Spinal cord (tissue), 10 donors: ENCODE measurements around the gene MAPK4. TPM values are rescaled to one million over a fixed set of nuclear protein-coding genes. Genes with fewer than 3 reads are reported as not detected.
A peak's percentile ranks its signal among the peaks of the same experiment; 100 is the strongest.

ENCODE experiments used
- DNase-seq, 6 donors: peaks; one replicate each; pipeline versions ENCODE4 v3.0.0 to v3.0.0-alpha.2; 2013 to 2015; ENCODE audit warnings: low spot score in 6 of 6, low read depth in 4 of 6
- H3K27ac ChIP-seq: one replicate; pipeline ENCODE4 v1.5.1; 2013; ENCODE audit warnings: low read depth, low read length, control low read depth
- H3K27me3 ChIP-seq: one replicate; pipeline ENCODE4 v1.6.1; 2013; ENCODE audit warnings: low read length; ENCODE audit not compliant: control insufficient read depth, insufficient read depth
- H3K36me3 ChIP-seq: one replicate; pipeline ENCODE4 v1.6.1; 2013; ENCODE audit warnings: low read length; ENCODE audit not compliant: control insufficient read depth, insufficient read depth
- H3K4me1 ChIP-seq: one replicate; pipeline ENCODE4 v1.6.1; 2013; ENCODE audit warnings: low read length; ENCODE audit not compliant: control insufficient read depth, insufficient read depth
- H3K4me3 ChIP-seq: one replicate; pipeline ENCODE4 v1.5.1; 2013; ENCODE audit warnings: low read depth, low read length, control low read depth
- H3K9me3 ChIP-seq: one replicate; pipeline ENCODE4 v1.6.1; 2013; ENCODE audit warnings: low read length; ENCODE audit not compliant: control insufficient read depth, insufficient read depth
- WGBS: methylation state at CpG from one replicate; pipeline ENCODE4 v1.1.5; 2013; ENCODE audit warnings: missing lambda C conversion rate; ENCODE audit not compliant: insufficient coverage; 5-methylcytosine and 5-hydroxymethylcytosine counted together
- polyA plus RNA-seq, 2 donors: library from polyadenylated mRNA; unstranded; fragments of 120-200 nt; gene quantifications; one replicate each; pipeline ENCODE4 v1.2.1, GENCODE V29; 2013; ENCODE audit not compliant: insufficient read length in 2 of 2
- total RNA-seq, 2 donors: library from RNA; depleted of rRNA in 1 of 2; stranded (reverse); fragments of 120-200 nt in 1 of 2; fragments of >200 nt in 1 of 2; gene quantifications; one replicate each; pipeline versions ENCODE4 v1.2.3 to v1.2.4, GENCODE V29; 2013 to 2014
- donor health status: healthy.

MAPK4 gene
- total and polyA plus RNA-seq, 4 donors, result 21.6 to 89.0 (median 25.2) TPM

- no peak overlapping the region for H3K4me3 ChIP-seq
- no peaks in the 10 kb centered on the region for H3K27me3 ChIP-seq
- no peak overlapping the region for H3K27ac ChIP-seq
- H3K36me3 ChIP-seq, result no peaks in the 10 kb centered on the region
- H3K9me3 ChIP-seq, result no peaks in the 10 kb centered on the region
- no peak for DNase-seq
- WGBS, result no CpG with 5 or more reads among the region's 2 CpGs
- peaks cover 13% of the 10 kb centered on the region for H3K4me1 ChIP-seq
Observed at GRCh38 chr18:50642439-50642838, 82.6 kb downstream of the MAPK4 start.

- Histone ChIP-seq H3K4me1 (peaks cover 3% of the 10 kb centered on the region), H3K36me3 (no peaks in the 10 kb centered on the region), H3K27me3 (no peaks in the 10 kb centered on the region), H3K4me3 (no peak overlapping the region), H3K9me3 (no peaks in the 10 kb centered on the region), H3K27ac (no peak overlapping the region)
- no peak for DNase-seq
- WGBS, result 82% methylated on average over 1 of the region's 1 CpG
Observed at GRCh38 chr18:50644146-50644545, 84.3 kb downstream of the MAPK4 start.

GRCh38 chr18:50644807-50645206, 84.9 kb downstream of the MAPK4 start:
- H3K27ac ChIP-seq, result no peak overlapping the region
- no peaks in the 10 kb centered on the region for H3K9me3 ChIP-seq
- DNase-seq, result no peak
- no peaks in the 10 kb centered on the region for H3K27me3 ChIP-seq
- H3K4me3 ChIP-seq, result no peak overlapping the region
- 77% methylated on average over 6 of the region's 10 CpGs for whole genome bisulfite sequencing
- peaks cover 9% of the 10 kb centered on the region for H3K4me1 ChIP-seq
- no peaks in the 10 kb centered on the region for H3K36me3 ChIP-seq

GRCh38 chr18:50647237-50647636, 87.3 kb downstream of the MAPK4 start:
- Histone ChIP-seq H3K36me3 (no peaks in the 10 kb centered on the region), H3K27ac (no peak overlapping the region), H3K9me3 (no peaks in the 10 kb centered on the region), H3K4me1 (peaks cover 19% of the 10 kb centered on the region), H3K27me3 (no peaks in the 10 kb centered on the region), H3K4me3 (no peak overlapping the region)
- WGBS, result 76% methylated on average over 6 of the region's 7 CpGs
- DNase-seq, result peak in 1 of 6 donors; percentile 75

- no peak for DNase-seq
- Histone ChIP-seq H3K4me1 (peaks cover 19% of the 10 kb centered on the region), H3K27me3 (no peaks in the 10 kb centered on the region), H3K4me3 (no peak overlapping the region), H3K9me3 (no peaks in the 10 kb centered on the region), H3K36me3 (no peaks in the 10 kb centered on the region), H3K27ac (no peak overlapping the region)
Observed at GRCh38 chr18:50647792-50648191, 87.9 kb downstream of the MAPK4 start.

GRCh38 chr18:50649821-50650220, 89.9 kb downstream of the MAPK4 start:
- peak in 1 of 6 donors; percentile 74 for DNase-seq
- no peaks in the 10 kb centered on the region for H3K27me3 ChIP-seq
- H3K36me3 ChIP-seq, result no peaks in the 10 kb centered on the region
- no peaks in the 10 kb centered on the region for H3K9me3 ChIP-seq
- H3K27ac ChIP-seq, result peak overlapping the region; percentile 59
- peaks cover 30% of the 10 kb centered on the region for H3K4me1 ChIP-seq
- H3K4me3 ChIP-seq, result no peak overlapping the region
- WGBS, result 84% methylated on average over 3 of the region's 4 CpGs

GRCh38 chr18:50651334-50651733, 91.4 kb downstream of the MAPK4 start:
- Histone ChIP-seq H3K36me3 (no peaks in the 10 kb centered on the region), H3K4me3 (no peak overlapping the region), H3K9me3 (no peaks in the 10 kb centered on the region), H3K27me3 (no peaks in the 10 kb centered on the region), H3K27ac (no peak overlapping the region), H3K4me1 (peaks cover 36% of the 10 kb centered on the region)
- no peak for DNase-seq
- WGBS, result 83% methylated on average over 1 of the region's 7 CpGs

GRCh38 chr18:50653402-50654093, 93.7 kb downstream of the MAPK4 start:
- Histone ChIP-seq H3K4me1 (peaks cover 33% of the 10 kb centered on the region), H3K27ac (peak overlapping the region; percentile 45), H3K9me3 (no peaks in the 10 kb centered on the region), H3K36me3 (no peaks in the 10 kb centered on the region), H3K4me3 (no peak overlapping the region), H3K27me3 (no peaks in the 10 kb centered on the region)
- WGBS, result 65% methylated on average over 8 of the region's 11 CpGs
- DNase-seq, result no peak

GRCh38 chr18:50654211-50654610, 94.3 kb downstream of the MAPK4 start:
- Histone ChIP-seq H3K4me1 (peaks cover 33% of the 10 kb centered on the region), H3K27ac (peak overlapping the region; percentile 45), H3K36me3 (no peaks in the 10 kb centered on the region), H3K27me3 (no peaks in the 10 kb centered on the region), H3K9me3 (no peaks in the 10 kb centered on the region), H3K4me3 (no peak overlapping the region)
- DNase-seq, result no peak
- WGBS, result 63% methylated on average over 1 of the region's 2 CpGs
